Karpas-422 (cell line): ENCODE data around the gene STK4. TPM values are rescaled to one million over a fixed set of nuclear protein-coding genes. Genes with fewer than 3 reads are reported as not detected.

Experiments
- DNase-seq: peaks from one replicate; pipeline ENCODE4 v3.0.0-alpha.2; 2015
- H2AFZ ChIP-seq: fragments of 200-600 bp; sonication (generic); 2 replicates; pipeline ENCODE4 v1.6.1; 2014; ENCODE audit warnings: antibody characterized with exemption, low read length, mixed read lengths
- H3K27ac ChIP-seq: fragments of 200-600 bp; sonication (generic); 2 replicates; pipeline ENCODE4 v1.5.1; 2014; ENCODE audit warnings: mild to moderate bottlenecking, low read length, moderate library complexity
- H3K27me3 ChIP-seq: fragments of 200-600 bp; sonication (generic); 2 replicates; pipeline ENCODE4 v1.6.1; 2014; ENCODE audit warnings: low read length, mixed read lengths
- H3K36me3 ChIP-seq: fragments of 200-600 bp; sonication (generic); 2 replicates; pipeline ENCODE4 v1.6.1; 2014; ENCODE audit warnings: low read length, mixed read lengths; ENCODE audit not compliant: insufficient read depth
- H3K4me1 ChIP-seq: fragments of 200-600 bp; sonication (generic); 2 replicates; pipeline ENCODE4 v1.6.1; 2014; ENCODE audit warnings: mild to moderate bottlenecking, low read length, mixed read lengths
- H3K4me2 ChIP-seq: fragments of 200-600 bp; sonication (generic); 2 replicates; pipeline ENCODE4 v1.6.1; 2014; ENCODE audit warnings: low read length, low read depth, mild to moderate bottlenecking; ENCODE audit not compliant: poor library complexity, severe bottlenecking
- H3K4me3 ChIP-seq: fragments of 200-600 bp; sonication (generic); 2 replicates; pipeline ENCODE4 v1.5.1; 2014; ENCODE audit warnings: mild to moderate bottlenecking, antibody characterized with exemption, low read length, mixed read lengths
- H3K79me2 ChIP-seq: fragments of 200-600 bp; sonication (generic); 2 replicates; pipeline ENCODE4 v1.6.1; 2014; ENCODE audit warnings: mild to moderate bottlenecking, low read length, mixed read lengths
- H3K9ac ChIP-seq: fragments of 200-600 bp; sonication (generic); 2 replicates; pipeline ENCODE4 v1.6.0; 2014; ENCODE audit warnings: low read length
- H3K9me2 ChIP-seq: fragments of 200-600 bp; sonication (generic), shearing (Covaris generic); replicated peaks from 2 replicates; pipeline ENCODE4 v1.6.0; 2014; ENCODE audit warnings: mild to moderate bottlenecking, low read length, moderate library complexity; ENCODE audit not compliant: insufficient read depth
- H3K9me3 ChIP-seq: fragments of 300-700, 200-600 bp; sonication (generic); 2 replicates; pipeline ENCODE4 v1.6.1; 2014; ENCODE audit warnings: low read length, mixed read lengths
- H4K20me1 ChIP-seq: fragments of 200-600 bp; sonication (generic); 2 replicates; pipeline ENCODE4 v1.6.1; 2014; ENCODE audit warnings: mild to moderate bottlenecking, antibody characterized with exemption, low read length, low read depth; ENCODE audit not compliant: insufficient read depth
- total RNA-seq: library from RNA; depleted of rRNA; stranded (reverse); fragments of >200 nt; shearing (Covaris generic); gene quantifications from 2 replicates; pipeline ENCODE4 v1.2.3, GENCODE V29; 2014; ENCODE audit warnings: low replicate concordance

The STK4 gene
- total RNA-seq, 1 experiment from 2014 or later, result 89.0 TPM

DNA sequence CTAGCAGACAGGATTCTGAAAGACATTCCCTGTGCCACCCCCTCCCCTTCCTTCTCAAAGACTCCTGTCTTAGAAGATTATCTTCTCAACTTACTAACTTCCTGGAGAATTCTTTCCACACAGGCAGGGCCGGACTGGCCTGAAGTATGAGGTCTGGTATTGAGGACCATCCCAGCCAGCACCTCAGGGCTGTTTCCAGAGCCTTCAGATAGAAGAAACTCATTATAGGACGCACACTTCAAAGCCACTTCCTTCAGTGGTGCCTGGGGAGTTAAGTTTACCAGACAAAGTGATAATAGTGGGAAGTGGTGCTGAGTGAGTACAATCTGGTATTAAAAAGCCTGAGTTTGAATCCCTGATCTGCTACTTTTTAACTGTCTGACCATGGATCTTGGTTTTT, 119.0 kb downstream of the STK4 start:
- H3K9me2 ChIP-seq, result no peaks in the 10 kb centered on the region
- peaks cover 64% of the 10 kb centered on the region for H3K36me3 ChIP-seq
- H3K27me3 ChIP-seq, result no peaks in the 10 kb centered on the region
- no peak overlapping the region for H3K4me2 ChIP-seq
- no peak overlapping the region for H3K4me3 ChIP-seq
- no peak for DNase-seq
- no peaks in the 10 kb centered on the region for H3K79me2 ChIP-seq
- no peak overlapping the region for H3K27ac ChIP-seq
- H3K9ac ChIP-seq, result no peak overlapping the region
- no peak overlapping the region for H2AFZ ChIP-seq
- H3K4me1 ChIP-seq, result no peaks in the 10 kb centered on the region
- H3K9me3 ChIP-seq, result no peaks in the 10 kb centered on the region
- H4K20me1 ChIP-seq, result no peaks in the 10 kb centered on the region

GRCh38 chr20:45085867-45086266, 119.6 kb downstream of the STK4 start:
- Histone ChIP-seq H3K9me2 (no peaks in the 10 kb centered on the region), H2AFZ (no peak overlapping the region), H3K4me3 (no peak overlapping the region), H3K4me2 (no peak overlapping the region), H3K27ac (no peak overlapping the region), H3K4me1 (no peaks in the 10 kb centered on the region), H4K20me1 (no peaks in the 10 kb centered on the region), H3K9ac (no peak overlapping the region), H3K79me2 (no peaks in the 10 kb centered on the region), H3K36me3 (peaks cover 64% of the 10 kb centered on the region), H3K27me3 (no peaks in the 10 kb centered on the region), H3K9me3 (no peaks in the 10 kb centered on the region)
- DNase-seq, result no peak

GRCh38 chr20:45087097-45087790, 120.9 kb downstream of the STK4 start:
- Histone ChIP-seq H3K27ac (no peak overlapping the region), H2AFZ (no peak overlapping the region), H3K9me2 (no peaks in the 10 kb centered on the region), H3K4me3 (no peak overlapping the region), H4K20me1 (no peaks in the 10 kb centered on the region), H3K36me3 (peaks cover 51% of the 10 kb centered on the region), H3K9me3 (no peaks in the 10 kb centered on the region), H3K4me1 (no peaks in the 10 kb centered on the region), H3K27me3 (no peaks in the 10 kb centered on the region), H3K4me2 (no peak overlapping the region), H3K79me2 (no peaks in the 10 kb centered on the region), H3K9ac (no peak overlapping the region)
- no peak for DNase-seq

GRCh38 chr20:45087814-45088213, 121.5 kb downstream of the STK4 start:
- no peaks in the 10 kb centered on the region for H3K4me1 ChIP-seq
- no peaks in the 10 kb centered on the region for H3K9me3 ChIP-seq
- no peak overlapping the region for H3K4me3 ChIP-seq
- H3K27me3 ChIP-seq, result no peaks in the 10 kb centered on the region
- no peaks in the 10 kb centered on the region for H3K79me2 ChIP-seq
- no peaks in the 10 kb centered on the region for H4K20me1 ChIP-seq
- no peak overlapping the region for H3K27ac ChIP-seq
- H3K4me2 ChIP-seq, result no peak overlapping the region
- peaks cover 46% of the 10 kb centered on the region for H3K36me3 ChIP-seq
- H3K9ac ChIP-seq, result no peak overlapping the region
- no peak overlapping the region for H2AFZ ChIP-seq
- DNase-seq, result no peak
- no peaks in the 10 kb centered on the region for H3K9me2 ChIP-seq

DNA sequence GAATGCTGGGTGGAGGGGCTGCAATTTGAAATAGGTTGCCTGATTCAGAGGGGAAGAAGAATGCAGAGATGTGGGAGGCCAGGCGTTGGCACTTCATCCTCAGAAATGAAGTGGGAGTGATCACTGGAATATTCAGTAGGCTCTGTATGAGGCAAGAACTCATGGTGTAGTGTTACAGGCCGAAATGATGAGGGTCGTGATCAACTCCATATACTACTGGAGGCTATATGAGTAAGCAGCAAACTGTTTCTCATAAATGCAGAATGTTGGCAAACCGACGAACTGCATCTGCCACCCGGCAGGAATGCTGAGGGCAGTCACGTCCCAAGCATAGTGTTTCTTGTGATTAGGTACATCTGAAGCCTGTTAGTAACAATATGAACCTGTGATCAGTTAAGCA, 121.9 kb downstream of the STK4 start:
- Histone ChIP-seq H3K4me2 (no peak overlapping the region), H3K36me3 (peaks cover 46% of the 10 kb centered on the region), H3K27me3 (no peaks in the 10 kb centered on the region), H3K9ac (no peak overlapping the region), H3K4me1 (no peaks in the 10 kb centered on the region), H3K4me3 (no peak overlapping the region), H3K9me2 (no peaks in the 10 kb centered on the region), H3K9me3 (no peaks in the 10 kb centered on the region), H3K27ac (no peak overlapping the region), H4K20me1 (no peaks in the 10 kb centered on the region), H3K79me2 (no peaks in the 10 kb centered on the region), H2AFZ (no peak overlapping the region)
- no peak for DNase-seq

DNA sequence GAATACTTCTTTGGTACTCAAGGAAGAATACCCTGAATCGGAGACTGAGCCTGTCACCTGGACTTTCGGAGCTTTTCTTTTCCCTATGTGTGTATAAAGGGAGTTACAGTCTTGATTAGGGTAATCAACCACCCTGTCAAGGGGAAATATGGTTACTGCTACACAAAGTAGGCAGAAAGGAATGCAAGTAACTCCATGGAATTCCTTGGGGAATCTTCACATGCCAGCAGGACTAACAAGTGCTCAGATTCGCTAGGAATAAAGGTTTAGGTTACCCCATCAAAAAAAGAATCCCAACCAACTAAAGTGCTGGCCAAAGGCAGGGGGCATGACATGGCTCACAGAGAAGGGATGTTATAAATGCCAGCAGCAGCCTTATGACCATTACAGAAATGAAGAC, 124.2 kb downstream of the STK4 start:
- H3K27ac ChIP-seq, result no peak overlapping the region
- no peaks in the 10 kb centered on the region for H3K79me2 ChIP-seq
- no peak for DNase-seq
- H3K9me3 ChIP-seq, result no peaks in the 10 kb centered on the region
- H3K36me3 ChIP-seq, result peaks cover 42% of the 10 kb centered on the region
- H2AFZ ChIP-seq, result no peak overlapping the region
- peaks cover 2% of the 10 kb centered on the region; the same call in 1 of the 2 replicates for H3K4me1 ChIP-seq
- H3K9ac ChIP-seq, result no peak overlapping the region
- H4K20me1 ChIP-seq, result no peaks in the 10 kb centered on the region
- no peaks in the 10 kb centered on the region for H3K27me3 ChIP-seq
- no peaks in the 10 kb centered on the region for H3K9me2 ChIP-seq
- H3K4me2 ChIP-seq, result no peak overlapping the region
- no peak overlapping the region for H3K4me3 ChIP-seq

- H3K27ac ChIP-seq, result no peak overlapping the region; the same call in 1 of the 2 replicates
- H3K4me1 ChIP-seq, result peaks cover 4% of the 10 kb centered on the region; the same call in 1 of the 2 replicates
- no peaks in the 10 kb centered on the region for H3K27me3 ChIP-seq
- no peak for DNase-seq
- no peak overlapping the region for H2AFZ ChIP-seq
- no peak overlapping the region for H3K4me2 ChIP-seq
- H3K9me2 ChIP-seq, result no peaks in the 10 kb centered on the region
- no peaks in the 10 kb centered on the region for H3K79me2 ChIP-seq
- H4K20me1 ChIP-seq, result no peaks in the 10 kb centered on the region
- no peak overlapping the region for H3K4me3 ChIP-seq
- H3K36me3 ChIP-seq, result peaks cover 34% of the 10 kb centered on the region
- H3K9ac ChIP-seq, result no peak overlapping the region
- no peaks in the 10 kb centered on the region for H3K9me3 ChIP-seq
Observed at GRCh38 chr20:45091366-45091765, 125.1 kb downstream of the STK4 start.

DNA sequence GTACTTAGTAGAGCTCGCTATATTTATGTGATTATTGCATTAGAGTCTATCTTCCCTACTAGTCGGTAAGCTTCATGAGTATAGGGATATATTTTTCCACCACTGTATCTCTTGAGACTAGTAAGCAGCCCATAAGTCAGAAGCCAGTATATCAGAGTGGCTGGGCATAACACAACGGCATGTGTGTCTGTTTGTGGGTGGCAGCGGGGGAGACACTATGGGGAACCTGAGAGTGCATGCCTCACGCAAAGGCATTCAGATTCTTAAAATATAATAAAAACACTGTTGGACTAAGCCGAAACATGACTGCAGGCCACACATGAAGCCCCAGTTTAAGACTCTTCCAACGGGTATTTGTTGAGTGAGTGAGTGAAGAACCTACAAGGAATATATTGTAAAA, 126.6 kb downstream of the STK4 start:
- H3K9me3 ChIP-seq, result no peaks in the 10 kb centered on the region
- DNase-seq, result no peak
- H3K27ac ChIP-seq, result no peak overlapping the region
- H3K79me2 ChIP-seq, result no peaks in the 10 kb centered on the region
- H3K36me3 ChIP-seq, result peaks cover 21% of the 10 kb centered on the region; the same call in 1 of the 2 replicates
- no peaks in the 10 kb centered on the region for H3K27me3 ChIP-seq
- peaks cover 4% of the 10 kb centered on the region; the same call in 1 of the 2 replicates for H3K4me1 ChIP-seq
- no peak overlapping the region for H2AFZ ChIP-seq
- no peak overlapping the region for H3K9ac ChIP-seq
- H3K4me3 ChIP-seq, result no peak overlapping the region
- H4K20me1 ChIP-seq, result no peaks in the 10 kb centered on the region
- H3K4me2 ChIP-seq, result no peak overlapping the region
- H3K9me2 ChIP-seq, result no peaks in the 10 kb centered on the region
